GM19468 (cell line): ENCODE results near the gene JMJD7.

Experiments used
- ATAC-seq: cut with Tn5 transposase; IDR thresholded peaks from one replicate; pipeline ENCODE4 v1.9.1; 2021; ENCODE audit warnings: mild to moderate bottlenecking, moderate library complexity, moderate number of reproducible peaks; ENCODE audit not compliant: unreplicated experiment; ENCODE audit errors: extremely low read depth

Gene JMJD7

GRCh38 chr15:41857316-41857715 lies 29.4 kb downstream of the JMJD7 start:
- ATAC-seq: no peak

- ATAC-seq: no peak
Observed at GRCh38 chr15:41858756-41859155, 30.9 kb downstream of the JMJD7 start.

GRCh38 chr15:41860049-41860828 lies 32.3 kb downstream of the JMJD7 start:
- ATAC-seq: no peak

- no peak for ATAC-seq
Observed at GRCh38 chr15:41861736-41862356, 34.0 kb downstream of the JMJD7 start.

- ATAC-seq: no peak
Observed at GRCh38 chr15:41862515-41863116, 34.7 kb downstream of the JMJD7 start.

GRCh38 chr15:41865490-41866055 lies 37.7 kb downstream of the JMJD7 start:
- no peak for ATAC-seq

- no peak for ATAC-seq
Observed at GRCh38 chr15:41866263-41866703, 38.4 kb downstream of the JMJD7 start.

GRCh38 chr15:41866872-41867579 lies 39.1 kb downstream of the JMJD7 start:
- ATAC-seq: no peak

- no peak for ATAC-seq
Observed at GRCh38 chr15:41868321-41868720, 40.4 kb downstream of the JMJD7 start.

GRCh38 chr15:41869770-41870688 lies 42.1 kb downstream of the JMJD7 start:
- no peak for ATAC-seq

- ATAC-seq: no peak
Observed at GRCh38 chr15:41870689-41871081, 42.8 kb downstream of the JMJD7 start.

- no peak for ATAC-seq
Observed at GRCh38 chr15:41871175-41871905, 43.4 kb downstream of the JMJD7 start.

GRCh38 chr15:41872166-41872747 lies 44.4 kb downstream of the JMJD7 start:
- no peak for ATAC-seq

GRCh38 chr15:41873711-41874110 lies 45.8 kb downstream of the JMJD7 start:
- ATAC-seq: no peak

- no peak for ATAC-seq
Observed at GRCh38 chr15:41874736-41875135, 46.8 kb downstream of the JMJD7 start.

GRCh38 chr15:41876007-41876406 lies 48.1 kb downstream of the JMJD7 start:
- ATAC-seq: no peak

- ATAC-seq: no peak
Observed at GRCh38 chr15:41876689-41877088, 48.8 kb downstream of the JMJD7 start.

GRCh38 chr15:41877631-41878354 lies 49.9 kb downstream of the JMJD7 start:
- ATAC-seq: no peak
